ENCODE measurements around the gene GALE.

GALE gene

GRCh38 chr1:23779826-23780371, 20.7 kb downstream of the GALE start:
- H3K4me3 Mint-ChIP-seq, result peak overlapping the region; percentile 88
- DNase-seq (ENCODE audit: low spot score in 2 of 2), result no peak
- H3K36me3 Mint-ChIP-seq (ENCODE audit: insufficient read depth), result peaks cover 34% of the 10 kb centered on the region
- no peaks in the 10 kb centered on the region for H3K9me3 Mint-ChIP-seq
- H3K27me3 Mint-ChIP-seq, result no peaks in the 10 kb centered on the region
- H3K4me1 Mint-ChIP-seq, result peaks cover 27% of the 10 kb centered on the region
- no peak for ATAC-seq (replicated peaks; ENCODE audit: extremely low read depth, poor library complexity, severe bottlenecking)
- H3K27ac Mint-ChIP-seq (ENCODE audit: low read depth), result no peak overlapping the region

GRCh38 chr1:23777979-23778814, 22.4 kb downstream of the GALE start, which contains the start of gene PITHD1:
PITHD1 (plus strand) TSS chr1:23778418; CDS start chr1:23778516, 98 bp downstream.
- H3K4me3 Mint-ChIP-seq, result peak within 1 kb of the TSS; percentile 88
- DNase-seq (ENCODE audit: low spot score in 2 of 2), result peak; percentile 60 to 70
- peak within 1 kb of the TSS; percentile 82 for H3K27ac Mint-ChIP-seq (ENCODE audit: low read depth)
- peaks cover 22% of the 10 kb centered on the region for H3K36me3 Mint-ChIP-seq (ENCODE audit: insufficient read depth)
- H3K27me3 Mint-ChIP-seq, result no peaks in the 10 kb centered on the region
- ATAC-seq (replicated peaks; ENCODE audit: extremely low read depth, poor library complexity, severe bottlenecking), result peak; percentile 83
- no peaks in the 10 kb centered on the region for H3K9me3 Mint-ChIP-seq
- peaks cover 27% of the 10 kb centered on the region for H3K4me1 Mint-ChIP-seq

DNA sequence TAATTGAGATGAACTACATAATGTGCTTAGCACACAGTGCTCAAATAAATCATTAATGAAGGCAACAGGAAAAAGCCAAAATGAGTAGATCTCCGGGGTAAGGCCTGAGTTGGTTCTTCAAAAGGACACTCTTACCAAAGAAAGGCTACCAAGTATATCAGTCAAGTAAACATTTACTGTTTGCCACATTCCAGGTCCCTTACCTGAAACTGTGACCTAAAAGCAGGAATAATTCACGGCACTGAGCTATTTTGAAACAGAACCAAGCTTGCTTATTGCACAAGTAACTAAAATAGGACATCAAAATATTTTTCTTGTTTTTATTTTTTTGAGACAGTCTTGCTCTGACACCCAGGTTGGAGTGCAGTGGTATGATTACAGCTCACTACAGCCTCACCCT, 24.3 kb downstream of the GALE start:
- Mint-ChIP-seq H3K27ac (ENCODE audit: low read depth) (no peak overlapping the region), H3K9me3 (no peaks in the 10 kb centered on the region), H3K27me3 (no peaks in the 10 kb centered on the region), H3K4me3 (no peak overlapping the region), H3K4me1 (peaks cover 21% of the 10 kb centered on the region), H3K36me3 (ENCODE audit: insufficient read depth) (peaks cover 13% of the 10 kb centered on the region)
- ATAC-seq (replicated peaks; ENCODE audit: extremely low read depth, poor library complexity, severe bottlenecking), result no peak
- DNase-seq (ENCODE audit: low spot score in 2 of 2), result no peak

- Mint-ChIP-seq H3K27ac (ENCODE audit: low read depth) (no peak overlapping the region), H3K9me3 (no peaks in the 10 kb centered on the region)
These were observed 26.2 kb downstream of the GALE start for GRCh38 chr1:23774174-23774880.

DNA sequence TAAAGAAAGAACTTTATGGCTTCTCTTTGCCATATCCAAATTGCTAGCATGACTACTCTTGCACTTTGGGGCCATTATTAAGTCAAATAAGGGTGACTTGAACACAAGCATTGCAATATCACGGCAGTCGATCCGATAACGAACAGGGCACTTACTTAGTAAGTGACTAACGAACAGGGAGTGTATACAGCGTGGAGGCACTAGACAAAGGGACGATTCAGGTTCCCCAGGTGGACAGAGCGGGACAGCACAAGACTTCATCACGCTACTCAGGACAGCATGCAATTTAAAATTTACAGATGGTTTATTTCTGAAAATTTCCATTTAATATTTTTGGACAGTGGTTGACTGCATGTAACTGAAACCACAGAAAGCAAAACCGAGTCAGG, 27.7 kb downstream of the GALE start:
- H3K4me1 Mint-ChIP-seq, result peaks cover 1% of the 10 kb centered on the region
- no peaks in the 10 kb centered on the region for H3K27me3 Mint-ChIP-seq
- no peak overlapping the region for H3K4me3 Mint-ChIP-seq
- H3K36me3 Mint-ChIP-seq (ENCODE audit: insufficient read depth), result peaks cover 3% of the 10 kb centered on the region
- DNase-seq (ENCODE audit: low spot score in 2 of 2), result no peak
- no peak overlapping the region for H3K27ac Mint-ChIP-seq (ENCODE audit: low read depth)
- ATAC-seq (replicated peaks; ENCODE audit: extremely low read depth, poor library complexity, severe bottlenecking), result no peak
- no peaks in the 10 kb centered on the region for H3K9me3 Mint-ChIP-seq

More at GRCh38 chr1:23774174-23774880, 26.2 kb downstream of the GALE start:
- ATAC-seq (replicated peaks; ENCODE audit: extremely low read depth, poor library complexity, severe bottlenecking) (no peak), DNase-seq (ENCODE audit: low spot score in 2 of 2) (no peak)
- Mint-ChIP-seq H3K27me3 (no peaks in the 10 kb centered on the region), H3K4me3 (no peak overlapping the region), H3K36me3 (ENCODE audit: insufficient read depth) (peaks cover 6% of the 10 kb centered on the region), H3K4me1 (peaks cover 11% of the 10 kb centered on the region)

DNA sequence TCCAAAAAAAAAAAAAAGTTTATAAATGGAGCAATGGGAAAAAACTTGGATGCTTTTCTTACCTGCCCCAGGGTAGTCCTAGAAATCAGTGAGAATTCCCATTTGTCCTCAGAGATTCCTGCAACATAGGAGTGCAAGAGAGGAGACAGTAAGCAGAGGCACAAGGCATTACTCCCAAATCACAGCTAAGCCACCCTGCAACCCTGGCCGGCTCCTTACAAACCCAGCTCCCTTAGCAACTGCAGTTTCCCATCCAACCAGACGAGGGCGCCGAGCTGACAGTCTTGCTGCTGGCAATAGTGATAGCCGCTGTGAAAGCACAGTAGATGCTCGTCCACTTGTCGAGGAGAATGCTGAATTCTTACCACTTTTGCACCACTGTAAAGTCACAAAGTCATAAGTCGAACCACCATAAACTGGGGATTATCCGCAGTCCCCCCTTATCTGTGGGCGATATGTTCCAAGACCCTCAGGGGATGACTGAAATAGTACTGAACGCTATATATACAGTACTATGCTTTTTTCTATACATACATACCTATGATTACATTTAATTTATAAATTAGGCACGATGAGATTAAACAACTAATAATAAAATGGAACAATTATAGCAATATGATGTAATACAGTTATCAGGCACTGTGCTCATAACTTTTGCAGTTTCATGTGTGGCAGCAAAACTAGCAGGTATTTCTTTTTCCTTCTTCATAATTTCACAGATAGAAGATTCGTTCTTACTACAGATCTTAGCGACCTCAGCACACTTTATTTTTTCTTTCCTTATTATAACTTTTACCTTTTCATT, 28.3 kb downstream of the GALE start:
- H3K4me3 Mint-ChIP-seq, result no peak overlapping the region
- H3K9me3 Mint-ChIP-seq, result no peaks in the 10 kb centered on the region
- peaks cover 5% of the 10 kb centered on the region for H3K36me3 Mint-ChIP-seq (ENCODE audit: insufficient read depth)
- no peak overlapping the region for H3K27ac Mint-ChIP-seq (ENCODE audit: low read depth)
- no peaks in the 10 kb centered on the region for H3K4me1 Mint-ChIP-seq
- no peaks in the 10 kb centered on the region for H3K27me3 Mint-ChIP-seq
- DNase-seq (ENCODE audit: low spot score in 2 of 2), result peak; percentile 72 to 84
- peak; percentile 82 for ATAC-seq (replicated peaks; ENCODE audit: extremely low read depth, poor library complexity, severe bottlenecking)

DNA sequence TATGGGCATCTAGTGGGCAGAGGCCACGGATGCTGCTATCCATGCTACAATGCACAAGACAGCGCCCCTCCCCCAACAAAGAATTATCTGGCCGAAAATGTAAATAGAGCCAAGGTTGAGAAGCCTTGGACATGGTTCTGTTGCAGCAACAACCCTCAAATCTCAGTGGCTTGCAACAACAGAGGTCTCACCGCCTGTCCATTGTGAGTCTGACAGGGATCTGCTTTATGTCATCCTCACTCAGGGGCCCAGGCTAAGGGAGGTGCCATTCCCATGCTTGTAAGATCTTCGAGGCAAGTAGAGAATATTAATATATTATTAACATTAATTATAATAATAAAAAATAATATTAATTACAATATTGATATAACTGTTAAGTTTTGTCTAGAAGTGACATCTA, 31.8 kb downstream of the GALE start:
- no peak for ATAC-seq (replicated peaks; ENCODE audit: extremely low read depth, poor library complexity, severe bottlenecking)
- no peak overlapping the region for H3K4me3 Mint-ChIP-seq

GRCh38 chr1:23763041-23763577, 37.4 kb downstream of the GALE start:
- H3K4me1 Mint-ChIP-seq, result peaks cover 5% of the 10 kb centered on the region
- no peak for ATAC-seq (replicated peaks; ENCODE audit: extremely low read depth, poor library complexity, severe bottlenecking)
- H3K27me3 Mint-ChIP-seq, result no peaks in the 10 kb centered on the region
- no peak overlapping the region for H3K4me3 Mint-ChIP-seq
- H3K27ac Mint-ChIP-seq (ENCODE audit: low read depth), result no peak overlapping the region
- peaks cover 46% of the 10 kb centered on the region for H3K36me3 Mint-ChIP-seq (ENCODE audit: insufficient read depth)
- no peak for DNase-seq (ENCODE audit: low spot score in 2 of 2)
- no peaks in the 10 kb centered on the region for H3K9me3 Mint-ChIP-seq

More for the DNA sequence above, 31.8 kb downstream of the GALE start:
- Mint-ChIP-seq H3K36me3 (ENCODE audit: insufficient read depth) (peaks cover 10% of the 10 kb centered on the region), H3K4me1 (no peaks in the 10 kb centered on the region), H3K27me3 (no peaks in the 10 kb centered on the region), H3K27ac (ENCODE audit: low read depth) (no peak overlapping the region), H3K9me3 (no peaks in the 10 kb centered on the region)
- no peak for DNase-seq (ENCODE audit: low spot score in 2 of 2)

- Mint-ChIP-seq H3K27me3 (no peaks in the 10 kb centered on the region), H3K4me1 (peaks cover 9% of the 10 kb centered on the region), H3K4me3 (no peak overlapping the region), H3K9me3 (no peaks in the 10 kb centered on the region), H3K27ac (ENCODE audit: low read depth) (no peak overlapping the region), H3K36me3 (ENCODE audit: insufficient read depth) (peaks cover 73% of the 10 kb centered on the region)
- no peak for ATAC-seq (replicated peaks; ENCODE audit: extremely low read depth, poor library complexity, severe bottlenecking)
- DNase-seq (ENCODE audit: low spot score in 2 of 2), result no peak
These were observed 41.3 kb downstream of the GALE start for GRCh38 chr1:23759277-23759676.

GRCh38 chr1:23757812-23758211, 42.7 kb downstream of the GALE start:
- H3K36me3 Mint-ChIP-seq (ENCODE audit: insufficient read depth), result peaks cover 81% of the 10 kb centered on the region
- H3K27ac Mint-ChIP-seq (ENCODE audit: low read depth), result no peak overlapping the region
- no peaks in the 10 kb centered on the region for H3K9me3 Mint-ChIP-seq
- ATAC-seq (replicated peaks; ENCODE audit: extremely low read depth, poor library complexity, severe bottlenecking) (no peak), DNase-seq (ENCODE audit: low spot score in 2 of 2) (no peak)
- peaks cover 9% of the 10 kb centered on the region for H3K4me1 Mint-ChIP-seq
- no peak overlapping the region for H3K4me3 Mint-ChIP-seq
- H3K27me3 Mint-ChIP-seq, result no peaks in the 10 kb centered on the region

DNA sequence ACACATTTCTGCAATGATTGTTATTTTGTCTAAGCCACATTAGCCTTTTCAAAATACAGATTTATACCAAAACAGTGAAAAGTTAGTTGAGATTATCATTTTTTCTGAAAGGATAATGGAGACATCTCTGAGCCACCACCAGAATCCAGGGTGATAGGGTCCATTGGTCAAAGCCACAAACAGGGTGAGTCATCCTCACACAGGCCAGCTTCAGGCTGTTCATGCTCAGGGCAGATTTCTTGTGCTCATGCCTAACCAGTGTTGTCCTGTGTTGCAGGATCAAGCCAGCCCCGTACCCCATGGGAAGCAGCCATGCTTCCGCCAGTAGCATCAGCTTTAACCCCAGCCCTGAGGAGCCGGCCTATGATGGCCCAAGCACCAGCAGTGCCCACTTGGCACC, 43.9 kb downstream of the GALE start:
- Mint-ChIP-seq H3K9me3 (no peaks in the 10 kb centered on the region), H3K27ac (ENCODE audit: low read depth) (no peak overlapping the region), H3K36me3 (ENCODE audit: insufficient read depth) (peaks cover 84% of the 10 kb centered on the region), H3K27me3 (no peaks in the 10 kb centered on the region), H3K4me1 (peaks cover 9% of the 10 kb centered on the region), H3K4me3 (no peak overlapping the region)
- no peak for DNase-seq (ENCODE audit: low spot score in 2 of 2)
- ATAC-seq (replicated peaks; ENCODE audit: extremely low read depth, poor library complexity, severe bottlenecking), result no peak

DNA sequence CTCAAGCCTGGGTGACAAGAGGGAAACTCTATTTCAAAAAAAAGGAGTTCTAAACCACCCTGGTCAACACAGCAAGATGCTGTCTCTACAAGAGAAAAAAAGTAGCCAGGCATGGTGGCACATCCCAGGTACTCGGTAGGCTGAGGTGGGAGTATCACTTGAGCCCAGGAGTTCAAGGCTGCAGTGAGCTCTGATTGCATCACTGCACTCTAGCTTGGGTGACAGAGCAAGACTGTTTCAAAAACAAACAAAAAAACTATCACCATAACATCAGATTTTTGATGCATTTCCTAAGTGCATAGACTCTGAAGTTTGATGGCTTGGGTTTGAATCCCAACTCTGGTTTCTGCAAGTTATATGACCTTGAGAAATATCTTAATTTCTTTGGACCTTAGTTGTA, 47.6 kb downstream of the GALE start:
- Mint-ChIP-seq H3K27ac (ENCODE audit: low read depth) (no peak overlapping the region), H3K36me3 (ENCODE audit: insufficient read depth) (peaks cover 79% of the 10 kb centered on the region), H3K4me3 (no peak overlapping the region), H3K4me1 (peaks cover 25% of the 10 kb centered on the region), H3K9me3 (no peaks in the 10 kb centered on the region), H3K27me3 (no peaks in the 10 kb centered on the region)
- no peak for DNase-seq (ENCODE audit: low spot score in 2 of 2)
- ATAC-seq (replicated peaks; ENCODE audit: extremely low read depth, poor library complexity, severe bottlenecking), result no peak
